Dedifferentiated amniotic fluid mesenchymal stem cell (primary cell): Measurements from ENCODE around the gene ROR2.
"Not testable (repeated sequence)": the region's sequence is repeated elsewhere in the genome, so short reads cannot be mapped to it uniquely, and the experiment has no call there.

ENCODE experiments used
- DNase-seq: peaks from one replicate; pipeline ENCODE4 v3.0.0-alpha.2; 2016; ENCODE audit errors: extremely low spot score

Gene ROR2

DNA sequence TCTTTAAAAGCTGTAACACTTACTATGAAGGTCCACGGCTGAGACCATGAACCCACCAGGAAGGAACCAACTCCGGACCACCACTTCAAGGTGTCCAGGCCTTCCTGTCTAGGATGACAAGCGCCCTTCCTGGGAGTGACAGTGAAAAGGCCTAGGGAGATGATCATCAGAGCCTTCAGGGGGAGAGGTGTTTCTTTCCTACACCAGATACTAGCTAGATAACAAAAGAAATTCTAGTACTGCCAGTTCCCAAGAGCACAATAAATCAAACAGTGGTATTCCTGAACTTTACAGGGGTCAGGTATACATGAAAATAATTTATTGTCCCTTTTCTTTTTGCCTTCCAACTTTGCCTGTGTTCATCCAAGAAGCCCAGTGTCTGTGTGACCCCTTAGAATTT is 432.2 kb downstream of the ROR2 start:
- no peak for DNase-seq

DNA sequence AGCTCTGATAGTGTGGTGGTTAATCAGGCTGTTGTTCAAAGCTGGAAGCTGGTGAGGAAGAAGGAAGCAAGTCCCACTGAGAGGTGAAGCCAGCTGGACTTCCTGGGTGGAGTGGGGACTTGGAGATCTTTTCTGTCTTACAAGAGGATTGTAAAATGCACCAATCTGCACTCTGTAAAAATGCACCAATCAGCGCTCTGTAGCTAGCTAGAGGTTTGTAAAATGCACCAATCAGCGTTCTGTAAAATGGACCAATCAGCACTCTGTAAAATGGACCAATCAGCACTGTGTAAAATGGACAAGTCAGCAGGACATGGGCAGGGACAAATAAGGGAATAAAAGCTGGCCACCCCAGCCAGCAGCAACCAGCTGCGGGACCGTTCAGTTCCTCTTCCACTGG is 432.7 kb downstream of the ROR2 start:
- not testable (repeated sequence) for DNase-seq

DNA sequence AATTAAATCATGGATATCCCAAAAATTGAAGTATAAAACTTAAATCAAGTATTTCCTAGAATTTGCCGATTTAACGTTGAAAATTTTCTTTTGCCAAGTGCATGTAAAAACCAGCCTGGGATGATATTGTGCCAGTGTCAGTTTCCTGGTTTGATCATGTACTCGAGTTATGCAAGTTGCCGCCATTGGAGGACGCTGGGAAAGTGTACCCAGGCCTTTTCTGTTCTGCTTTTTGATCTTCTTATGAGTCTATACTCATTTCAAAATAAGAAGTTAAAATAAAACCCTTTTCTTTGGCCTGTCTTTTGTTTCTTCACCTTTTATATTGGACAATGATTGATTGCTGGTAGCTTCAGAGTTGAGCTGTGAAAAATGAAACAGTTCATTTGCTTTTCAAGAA is 433.3 kb downstream of the ROR2 start:
- DNase-seq: no peak

DNA sequence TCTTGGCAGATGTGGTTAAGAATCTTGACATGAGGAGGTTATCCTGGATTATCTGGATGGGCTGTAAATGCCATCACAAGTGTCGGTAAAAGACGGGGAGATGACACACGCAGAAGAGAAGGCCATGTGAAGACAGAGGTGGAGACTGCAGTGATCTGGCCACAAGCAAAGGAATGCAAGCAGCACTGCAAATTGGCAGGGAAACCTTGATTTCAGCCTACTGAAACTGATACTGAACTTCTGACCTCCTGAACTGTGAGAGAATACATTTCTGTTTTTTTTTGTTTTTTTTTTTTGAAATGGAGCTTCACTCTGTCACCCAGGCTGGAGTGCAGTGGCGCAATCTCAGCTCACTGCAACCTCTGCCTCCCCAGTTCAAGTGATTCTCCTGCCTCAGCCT is 433.9 kb downstream of the ROR2 start:
- DNase-seq: no peak

GRCh38 chr9:91515074-91515687 is 434.8 kb downstream of the ROR2 start:
- peak; percentile 68 for DNase-seq
